Effector memory CD4-positive, alpha-beta T cell (primary cell): ENCODE measurements around the gene PCDHB9.
"Not testable (repeated sequence)": the region's sequence is repeated elsewhere in the genome, so short reads cannot be mapped to it uniquely, and the experiment has no call there.

Source experiments
- DNase-seq, 3 donors: peaks; one replicate each; pipeline ENCODE4 v3.0.0-alpha.2; 2020
- H3K27ac ChIP-seq: 2 replicates; pipeline ENCODE4 v1.7.0; 2013; ENCODE audit warnings: mild to moderate bottlenecking, low read length, moderate library complexity; ENCODE audit not compliant: insufficient read depth, poor library complexity, severe bottlenecking
- H3K27me3 ChIP-seq: replicated peaks from 2 replicates; pipeline ENCODE4 v1.7.0; 2013; ENCODE audit warnings: mild to moderate bottlenecking, low read length; ENCODE audit not compliant: insufficient read depth, control insufficient read depth, poor library complexity, severe bottlenecking
- H3K36me3 ChIP-seq: 2 replicates; pipeline ENCODE4 v1.7.0; 2013; ENCODE audit warnings: mild to moderate bottlenecking, low read length, moderate library complexity; ENCODE audit not compliant: control insufficient read depth, insufficient read depth
- H3K4me1 ChIP-seq: 2 replicates; pipeline ENCODE4 v1.7.0; 2013; ENCODE audit warnings: low read length, mild to moderate bottlenecking; ENCODE audit not compliant: control insufficient read depth, insufficient read depth, poor library complexity, severe bottlenecking
- H3K4me3 ChIP-seq: 2 replicates; pipeline ENCODE4 v1.7.0; 2013; ENCODE audit warnings: low read length, low read depth, mild to moderate bottlenecking; ENCODE audit not compliant: insufficient read depth, poor library complexity, severe bottlenecking
- H3K9me3 ChIP-seq: 2 replicates; pipeline ENCODE4 v1.7.0; 2013; ENCODE audit warnings: mild to moderate bottlenecking, low read length, moderate library complexity; ENCODE audit not compliant: control insufficient read depth

PCDHB9 gene

DNA sequence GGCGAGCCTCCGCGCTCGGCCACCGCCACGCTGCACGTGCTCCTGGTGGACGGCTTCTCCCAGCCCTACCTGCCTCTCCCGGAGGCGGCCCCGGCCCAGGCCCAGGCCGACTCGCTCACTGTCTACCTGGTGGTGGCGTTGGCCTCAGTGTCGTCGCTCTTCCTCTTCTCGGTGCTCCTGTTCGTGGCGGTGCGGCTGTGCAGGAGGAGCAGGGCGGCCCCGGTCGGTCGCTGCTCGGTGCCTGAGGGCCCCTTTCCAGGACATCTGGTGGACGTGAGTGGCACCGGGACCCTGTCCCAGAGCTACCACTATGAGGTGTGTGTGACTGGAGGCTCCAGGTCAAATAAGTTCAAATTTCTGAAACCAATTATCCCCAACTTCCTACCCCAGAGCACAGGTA lies 23.9 kb downstream of the PCDHB9 start:
- not testable (repeated sequence) for DNase-seq, H3K27ac ChIP-seq, H3K36me3 ChIP-seq, H3K4me1 ChIP-seq, H3K4me3 ChIP-seq, H3K9me3 ChIP-seq, H3K27me3 ChIP-seq

DNA sequence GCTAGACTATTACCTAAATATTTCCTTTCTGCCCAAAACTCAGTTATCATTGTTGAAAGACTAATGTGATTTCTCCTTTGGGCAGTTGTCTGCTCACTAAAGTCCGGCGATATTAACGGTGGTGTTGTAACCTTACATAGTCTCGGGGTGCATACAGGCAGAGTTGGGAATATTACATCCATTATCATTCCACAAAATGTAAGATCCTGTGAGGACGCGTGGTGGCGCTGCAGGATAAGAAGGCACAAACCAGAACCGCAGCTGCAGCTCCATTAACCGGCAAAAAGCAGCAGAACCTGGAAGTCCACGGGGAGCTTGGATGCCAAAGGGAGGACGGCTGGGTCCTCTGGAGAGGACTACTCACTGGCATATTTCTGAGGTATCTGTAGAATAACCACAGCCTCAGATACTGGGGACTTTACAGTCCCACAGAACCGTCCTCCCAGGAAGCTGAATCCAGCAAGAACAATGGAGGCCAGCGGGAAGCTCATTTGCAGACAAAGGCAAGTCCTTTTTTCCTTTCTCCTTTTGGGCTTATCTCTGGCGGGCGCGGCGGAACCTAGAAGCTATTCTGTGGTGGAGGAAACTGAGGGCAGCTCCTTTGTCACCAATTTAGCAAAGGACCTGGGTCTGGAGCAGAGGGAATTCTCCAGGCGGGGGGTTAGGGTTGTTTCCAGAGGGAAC lies 26.8 kb downstream of the PCDHB9 start, which contains the start of gene PCDHB13:
TSS of gene PCDHB13 (plus strand) at position 264 of the 684 bp plus-strand sequence. CDS start at position 469, 205 bp downstream.
- H3K9me3 ChIP-seq, H3K4me1 ChIP-seq, H3K36me3 ChIP-seq, H3K4me3 ChIP-seq, H3K27ac ChIP-seq, H3K27me3 ChIP-seq: not testable (repeated sequence)
- DNase-seq: peak in 2 of 3 donors; percentile 7 to 19

DNA sequence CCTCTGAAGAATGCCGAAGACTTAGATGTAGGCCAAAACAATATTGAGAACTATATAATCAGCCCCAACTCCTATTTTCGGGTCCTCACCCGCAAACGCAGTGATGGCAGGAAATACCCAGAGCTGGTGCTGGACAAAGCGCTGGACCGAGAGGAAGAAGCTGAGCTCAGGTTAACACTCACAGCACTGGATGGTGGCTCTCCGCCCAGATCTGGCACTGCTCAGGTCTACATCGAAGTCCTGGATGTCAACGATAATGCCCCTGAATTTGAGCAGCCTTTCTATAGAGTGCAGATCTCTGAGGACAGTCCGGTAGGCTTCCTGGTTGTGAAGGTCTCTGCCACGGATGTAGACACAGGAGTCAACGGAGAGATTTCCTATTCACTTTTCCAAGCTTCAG lies 27.6 kb downstream of the PCDHB9 start:
- H3K9me3 ChIP-seq, DNase-seq, H3K27ac ChIP-seq, H3K36me3 ChIP-seq, H3K4me1 ChIP-seq, H3K4me3 ChIP-seq, H3K27me3 ChIP-seq: not testable (repeated sequence)

DNA sequence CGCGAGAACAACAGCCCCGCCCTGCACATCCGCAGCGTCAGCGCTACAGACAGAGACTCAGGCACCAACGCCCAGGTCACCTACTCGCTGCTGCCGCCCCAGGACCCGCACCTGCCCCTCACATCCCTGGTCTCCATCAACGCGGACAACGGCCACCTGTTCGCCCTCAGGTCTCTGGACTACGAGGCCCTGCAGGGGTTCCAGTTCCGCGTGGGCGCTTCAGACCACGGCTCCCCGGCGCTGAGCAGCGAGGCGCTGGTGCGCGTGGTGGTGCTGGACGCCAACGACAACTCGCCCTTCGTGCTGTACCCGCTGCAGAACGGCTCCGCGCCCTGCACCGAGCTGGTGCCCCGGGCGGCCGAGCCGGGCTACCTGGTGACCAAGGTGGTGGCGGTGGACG lies 28.5 kb downstream of the PCDHB9 start:
- not testable (repeated sequence) for H3K4me3 ChIP-seq, H3K9me3 ChIP-seq, H3K36me3 ChIP-seq

DNA sequence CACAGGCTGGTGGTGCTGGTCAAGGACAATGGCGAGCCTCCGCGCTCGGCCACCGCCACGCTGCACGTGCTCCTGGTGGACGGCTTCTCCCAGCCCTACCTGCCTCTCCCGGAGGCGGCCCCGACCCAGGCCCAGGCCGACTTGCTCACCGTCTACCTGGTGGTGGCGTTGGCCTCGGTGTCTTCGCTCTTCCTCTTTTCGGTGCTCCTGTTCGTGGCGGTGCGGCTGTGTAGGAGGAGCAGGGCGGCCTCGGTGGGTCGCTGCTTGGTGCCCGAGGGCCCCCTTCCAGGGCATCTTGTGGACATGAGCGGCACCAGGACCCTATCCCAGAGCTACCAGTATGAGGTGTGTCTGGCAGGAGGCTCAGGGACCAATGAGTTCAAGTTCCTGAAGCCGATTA lies 29.1 kb downstream of the PCDHB9 start:
- H3K27me3 ChIP-seq, H3K4me3 ChIP-seq, H3K4me1 ChIP-seq, H3K9me3 ChIP-seq, H3K36me3 ChIP-seq, DNase-seq, H3K27ac ChIP-seq: not testable (repeated sequence)

More for the DNA sequence above, 28.5 kb downstream of the PCDHB9 start:
- H3K27me3 ChIP-seq, H3K4me1 ChIP-seq, DNase-seq, H3K27ac ChIP-seq: not testable (repeated sequence)

DNA sequence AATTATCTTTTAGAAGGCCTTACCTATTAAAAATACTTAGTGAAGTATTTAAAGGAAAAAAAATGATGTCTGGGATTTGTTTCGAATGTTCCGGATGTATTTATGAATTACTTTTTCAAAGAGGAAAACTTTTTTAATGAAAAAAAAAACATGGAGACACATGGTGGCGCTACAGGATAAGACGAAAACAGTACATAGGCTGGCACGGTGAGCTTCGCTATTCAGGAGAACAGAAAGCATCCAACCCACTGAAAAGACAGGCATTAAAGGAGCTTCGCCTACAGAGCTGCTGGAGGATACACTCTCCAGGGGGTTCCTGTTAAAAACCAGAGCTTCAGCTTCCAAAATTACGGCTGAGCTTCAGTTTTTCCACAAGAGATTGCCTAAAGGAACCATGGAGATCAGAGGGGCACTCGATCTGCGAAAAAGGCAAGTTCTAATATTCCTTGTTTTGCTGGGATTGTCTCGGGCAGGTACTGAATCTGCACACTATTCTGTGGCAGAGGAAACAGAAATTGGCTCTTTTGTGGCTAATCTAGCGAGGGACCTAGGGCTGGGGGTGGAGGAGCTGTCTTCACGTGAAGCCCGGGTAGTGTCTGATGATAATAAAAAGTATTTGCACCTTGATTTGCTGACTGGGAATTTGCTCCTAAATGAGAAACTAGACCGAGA lies 36.3 kb downstream of the PCDHB9 start, which contains the start of gene PCDHB14:
TSS of gene PCDHB14 (plus strand) at position 232 of the 672 bp plus-strand sequence. CDS start at position 395, 163 bp downstream.
- Histone ChIP-seq H3K4me1 (no peaks in the 10 kb centered on the region), H3K9me3 (peaks cover under 1% of the 10 kb centered on the region), H3K27ac (no peak within 1 kb of the TSS), H3K36me3 (no peaks in the 10 kb centered on the region), H3K4me3 (no peak within 1 kb of the TSS), H3K27me3 (peaks cover 11% of the 10 kb centered on the region)
- DNase-seq: no peak

DNA sequence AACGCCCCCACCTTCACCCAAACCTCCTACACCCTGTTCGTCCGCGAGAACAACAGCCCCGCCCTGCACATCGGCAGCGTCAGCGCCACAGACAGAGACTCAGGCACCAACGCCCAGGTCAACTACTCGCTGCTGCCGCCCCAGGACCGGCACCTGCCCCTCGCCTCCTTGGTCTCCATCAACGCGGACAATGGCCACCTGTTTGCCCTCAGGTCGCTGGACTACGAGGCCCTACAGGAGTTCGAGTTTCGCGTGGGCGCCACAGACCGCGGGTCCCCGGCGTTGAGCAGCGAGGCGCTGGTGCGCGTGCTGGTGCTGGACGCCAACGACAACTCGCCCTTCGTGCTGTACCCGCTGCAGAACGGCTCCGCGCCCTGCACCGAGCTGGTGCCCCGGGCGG lies 37.9 kb downstream of the PCDHB9 start:
- not testable (repeated sequence) for DNase-seq, H3K4me1 ChIP-seq, H3K9me3 ChIP-seq, H3K36me3 ChIP-seq, H3K4me3 ChIP-seq, H3K27ac ChIP-seq
- H3K27me3 ChIP-seq: peaks cover 11% of the 10 kb centered on the region

DNA sequence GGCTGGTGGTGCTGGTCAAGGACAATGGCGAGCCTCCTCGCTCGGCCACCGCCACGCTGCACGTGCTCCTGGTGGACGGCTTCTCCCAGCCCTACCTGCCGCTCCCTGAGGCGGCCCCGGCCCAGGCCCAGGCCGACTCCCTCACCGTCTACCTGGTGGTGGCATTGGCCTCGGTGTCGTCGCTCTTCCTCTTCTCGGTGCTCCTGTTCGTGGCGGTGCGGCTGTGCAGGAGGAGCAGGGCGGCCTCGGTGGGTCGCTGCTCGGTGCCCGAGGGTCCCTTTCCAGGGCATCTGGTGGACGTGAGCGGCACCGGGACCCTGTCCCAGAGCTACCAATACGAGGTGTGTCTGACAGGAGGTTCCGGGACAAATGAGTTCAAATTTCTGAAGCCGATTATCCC lies 38.5 kb downstream of the PCDHB9 start:
- not testable (repeated sequence) for DNase-seq, H3K4me3 ChIP-seq, H3K9me3 ChIP-seq, H3K36me3 ChIP-seq, H3K27ac ChIP-seq, H3K4me1 ChIP-seq
- H3K27me3 ChIP-seq: peaks cover 11% of the 10 kb centered on the region

DNA sequence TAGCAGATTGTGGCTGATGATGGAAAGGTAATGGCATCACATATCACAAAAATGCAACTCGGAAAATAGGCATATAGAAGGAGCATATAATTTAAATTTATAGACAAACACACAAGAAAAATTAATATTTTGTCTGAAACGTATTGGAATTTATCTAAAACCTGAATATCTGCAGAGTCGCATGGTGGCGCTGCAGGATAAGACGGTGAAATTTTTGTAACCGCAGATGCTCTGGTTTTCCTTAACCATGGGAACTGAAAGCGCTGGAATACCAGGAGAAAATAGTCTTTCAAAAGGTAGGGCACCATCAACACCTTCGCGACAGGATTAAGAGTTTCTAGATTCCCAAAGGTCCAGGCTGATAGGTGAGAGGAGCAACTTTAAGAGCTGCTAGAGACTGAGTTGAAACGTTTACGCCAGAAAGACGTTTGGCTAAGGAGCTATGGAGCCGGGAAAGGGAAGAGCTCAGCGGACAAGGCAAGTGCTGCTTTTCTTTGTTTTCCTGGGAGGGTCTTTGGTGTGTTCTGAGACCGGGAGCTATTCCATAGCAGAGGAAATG lies 47.2 kb downstream of the PCDHB9 start:
- peaks cover 14% of the 10 kb centered on the region for H3K9me3 ChIP-seq

DNA sequence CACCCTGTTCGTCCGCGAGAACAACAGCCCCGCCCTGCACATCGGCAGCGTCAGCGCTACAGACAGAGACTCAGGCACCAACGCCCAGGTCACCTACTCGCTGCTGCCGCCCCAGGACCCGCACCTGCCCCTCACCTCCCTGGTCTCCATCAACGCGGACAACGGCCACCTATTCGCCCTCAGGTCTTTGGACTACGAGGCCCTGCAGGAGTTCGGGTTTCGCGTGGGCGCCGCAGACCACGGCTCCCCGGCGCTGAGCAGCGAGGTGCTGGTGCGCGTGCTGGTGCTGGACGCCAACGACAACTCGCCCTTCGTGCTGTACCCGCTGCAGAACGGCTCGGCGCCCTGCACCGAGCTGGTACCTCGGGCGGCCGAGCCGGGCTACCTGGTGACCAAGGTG lies 49.0 kb downstream of the PCDHB9 start:
- not testable (repeated sequence) for H3K27ac ChIP-seq, H3K4me1 ChIP-seq, H3K27me3 ChIP-seq, H3K36me3 ChIP-seq, DNase-seq, H3K4me3 ChIP-seq
- peaks cover 24% of the 10 kb centered on the region for H3K9me3 ChIP-seq

More for the DNA sequence above, 47.2 kb downstream of the PCDHB9 start:
- no peaks in the 10 kb centered on the region for H3K27me3 ChIP-seq
- DNase-seq: no peak
- no peaks in the 10 kb centered on the region for H3K4me1 ChIP-seq
- H3K36me3 ChIP-seq: no peaks in the 10 kb centered on the region
- no peak overlapping the region for H3K4me3 ChIP-seq
- H3K27ac ChIP-seq: no peak overlapping the region
